Activated B cell treated with CpG ODN at 0.5 μM for 24 hours (primary cell): ENCODE data around the gene DIS3L2. TPM values are rescaled to one million over a fixed set of nuclear protein-coding genes. Genes with fewer than 3 reads are reported as not detected.

Experiments used
- ATAC-seq: fragments of 200-7000 bp; cut with Tn5 transposase; one replicate; pipeline ENCODE4 v1.10.0; 2021; ENCODE audit warnings: low read depth, mild to moderate bottlenecking, moderate library complexity
- CTCF ChIA-PET: fragments of 350-600 bp; sonication (Branson Sonifier 250); formaldehyde crosslinking; loops from one replicate; lab custom pipeline; 2021; ENCODE audit warnings: antibody characterized with exemption; lab: Charles Lee
- POLR2A ChIA-PET: fragments of 350-600 bp; sonication (Branson Sonifier 250); formaldehyde crosslinking; loops from one replicate; lab custom pipeline; 2021; ENCODE audit warnings: antibody characterized with exemption; lab: Charles Lee
- DNase-seq: peaks from one replicate; pipeline ENCODE4 v3.0.0; 2022
- H3K27ac Mint-ChIP-seq: one replicate; pipeline ENCODE4 v1.8.0; 2020; ENCODE audit warnings: mixed read lengths
- H3K27me3 Mint-ChIP-seq: one replicate; pipeline ENCODE4 v1.8.0; 2021; ENCODE audit warnings: mixed read lengths
- H3K36me3 Mint-ChIP-seq: one replicate; pipeline ENCODE4 v1.8.0; 2021; ENCODE audit warnings: low read depth, mixed read lengths
- H3K4me1 Mint-ChIP-seq: one replicate; pipeline ENCODE4 v1.8.0; 2021; ENCODE audit warnings: mixed read lengths
- H3K4me3 Mint-ChIP-seq: one replicate; pipeline ENCODE4 v1.8.0; 2020; ENCODE audit warnings: mild to moderate bottlenecking, mixed read lengths
- H3K9me3 Mint-ChIP-seq: one replicate; pipeline ENCODE4 v1.8.0; 2020; ENCODE audit warnings: mixed read lengths
- intact Hi-C: fragments of 100-400 bp; cut with micrococcal nuclease; formaldehyde crosslinking; loops from one replicate; pipeline ENCODE4 v1.15.1; 2024
- total RNA-seq: library from RNA; stranded (reverse); gene quantifications from 2 replicates; pipeline ENCODE4 v1.2.3, GENCODE V29; 2022
- TF ChIP-seq, protein P1 (sequence below): fragments of 200-600 bp; IDR thresholded peaks from one replicate; pipeline ENCODE4 v1.8.0; 2022; ENCODE audit warnings: antibody characterized with exemption, mild to moderate bottlenecking

DIS3L2 gene
- total RNA-seq, 1 donor from 2014 or later, result 65.9 TPM

DNA sequence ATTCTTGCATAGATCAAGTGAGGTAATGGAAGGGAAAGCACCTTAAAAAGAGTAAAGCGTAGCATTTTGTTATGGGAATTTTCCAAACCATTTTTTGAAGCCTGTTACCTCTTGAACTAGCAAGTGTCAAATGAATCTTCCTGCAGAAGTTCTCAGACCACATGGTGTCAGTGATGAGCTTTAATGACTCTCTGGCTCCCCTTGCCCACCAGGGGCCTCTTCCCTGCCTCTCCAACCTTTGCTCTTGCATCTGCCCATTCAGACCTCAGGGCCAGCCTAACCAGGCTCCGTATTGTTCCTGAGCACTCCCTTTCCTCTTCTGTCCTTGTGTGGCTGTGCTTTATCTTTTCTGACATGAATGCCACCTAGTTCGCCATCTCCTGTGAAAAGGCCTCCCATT lies 155.9 kb downstream of the DIS3L2 start:
- Mint-ChIP-seq H3K4me3 (no peak overlapping the region), H3K36me3 (peaks cover 30% of the 10 kb centered on the region), H3K27me3 (no peaks in the 10 kb centered on the region), H3K4me1 (no peaks in the 10 kb centered on the region), H3K9me3 (no peaks in the 10 kb centered on the region), H3K27ac (no peak overlapping the region)
- TF ChIP-seq, protein P1, sequence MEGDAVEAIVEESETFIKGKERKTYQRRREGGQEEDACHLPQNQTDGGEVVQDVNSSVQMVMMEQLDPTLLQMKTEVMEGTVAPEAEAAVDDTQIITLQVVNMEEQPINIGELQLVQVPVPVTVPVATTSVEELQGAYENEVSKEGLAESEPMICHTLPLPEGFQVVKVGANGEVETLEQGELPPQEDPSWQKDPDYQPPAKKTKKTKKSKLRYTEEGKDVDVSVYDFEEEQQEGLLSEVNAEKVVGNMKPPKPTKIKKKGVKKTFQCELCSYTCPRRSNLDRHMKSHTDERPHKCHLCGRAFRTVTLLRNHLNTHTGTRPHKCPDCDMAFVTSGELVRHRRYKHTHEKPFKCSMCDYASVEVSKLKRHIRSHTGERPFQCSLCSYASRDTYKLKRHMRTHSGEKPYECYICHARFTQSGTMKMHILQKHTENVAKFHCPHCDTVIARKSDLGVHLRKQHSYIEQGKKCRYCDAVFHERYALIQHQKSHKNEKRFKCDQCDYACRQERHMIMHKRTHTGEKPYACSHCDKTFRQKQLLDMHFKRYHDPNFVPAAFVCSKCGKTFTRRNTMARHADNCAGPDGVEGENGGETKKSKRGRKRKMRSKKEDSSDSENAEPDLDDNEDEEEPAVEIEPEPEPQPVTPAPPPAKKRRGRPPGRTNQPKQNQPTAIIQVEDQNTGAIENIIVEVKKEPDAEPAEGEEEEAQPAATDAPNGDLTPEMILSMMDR, result no peak
- ChIA-PET POLR2A (no interaction called here), CTCF (no interaction called here)
- intact Hi-C loops, result no loop called here
- ATAC-seq, result no peak
- no peak for DNase-seq

DNA sequence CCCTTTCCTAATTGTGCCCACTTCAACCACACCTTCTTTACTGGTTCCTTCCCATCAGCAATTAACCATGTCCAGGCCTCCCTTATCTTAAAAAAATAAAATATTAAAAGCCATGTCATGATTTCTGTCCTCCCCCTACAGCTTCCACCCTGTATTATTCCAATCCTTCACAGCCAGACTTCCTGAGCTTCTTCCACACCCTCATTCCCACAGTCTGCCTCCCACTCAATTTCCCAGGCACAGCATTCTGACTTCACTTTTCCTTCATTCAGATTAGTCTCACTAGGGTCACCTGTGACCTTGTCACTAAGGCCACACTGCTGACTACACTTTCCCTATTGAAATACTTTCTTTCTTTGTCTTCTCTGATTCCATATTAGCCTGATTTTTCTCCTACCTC lies 159.4 kb downstream of the DIS3L2 start:
- Mint-ChIP-seq H3K9me3 (no peaks in the 10 kb centered on the region), H3K27me3 (no peaks in the 10 kb centered on the region), H3K27ac (no peak overlapping the region), H3K4me1 (no peaks in the 10 kb centered on the region), H3K4me3 (no peak overlapping the region), H3K36me3 (peaks cover 35% of the 10 kb centered on the region)
- CTCF ChIA-PET, result interaction anchor here (1.8 kb wide), 1 partner anchor 21 kb away, joined by 4 read pairs; no protein-coding TSS in a partner anchor
- no peak for DNase-seq
- POLR2A ChIA-PET, result no interaction called here
- TF ChIP-seq, protein P1, result no peak
- ATAC-seq, result no peak
- intact Hi-C loops, result no loop called here

DNA sequence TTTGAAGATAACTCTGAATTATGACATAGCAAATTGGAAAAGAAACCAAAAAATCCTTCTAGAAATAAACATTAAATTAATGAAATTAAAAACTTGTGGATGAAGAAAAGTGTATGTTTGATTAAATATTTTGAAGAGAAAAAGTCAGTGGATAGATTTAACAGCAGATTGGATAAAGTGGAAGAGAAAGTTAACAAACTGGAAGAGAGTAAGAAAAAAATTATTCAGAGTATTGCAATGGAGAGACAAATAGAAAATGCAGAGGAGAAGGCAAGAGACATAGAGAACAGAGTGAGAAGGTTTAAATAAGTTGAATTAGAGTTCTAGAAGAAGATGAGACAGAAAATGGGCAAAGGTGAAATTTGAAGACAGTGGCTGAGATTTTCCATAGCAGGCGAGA lies 162.8 kb downstream of the DIS3L2 start:
- no peak for ATAC-seq
- H3K36me3 Mint-ChIP-seq, result peaks cover 22% of the 10 kb centered on the region
- TF ChIP-seq, protein P1, result no peak
- CTCF ChIA-PET, result no interaction called here
- no peak overlapping the region for H3K27ac Mint-ChIP-seq
- intact Hi-C loops, result no loop called here
- DNase-seq, result no peak
- H3K27me3 Mint-ChIP-seq, result no peaks in the 10 kb centered on the region
- no peaks in the 10 kb centered on the region for H3K9me3 Mint-ChIP-seq
- POLR2A ChIA-PET, result no interaction called here
- no peaks in the 10 kb centered on the region for H3K4me1 Mint-ChIP-seq
- H3K4me3 Mint-ChIP-seq, result no peak overlapping the region

DNA sequence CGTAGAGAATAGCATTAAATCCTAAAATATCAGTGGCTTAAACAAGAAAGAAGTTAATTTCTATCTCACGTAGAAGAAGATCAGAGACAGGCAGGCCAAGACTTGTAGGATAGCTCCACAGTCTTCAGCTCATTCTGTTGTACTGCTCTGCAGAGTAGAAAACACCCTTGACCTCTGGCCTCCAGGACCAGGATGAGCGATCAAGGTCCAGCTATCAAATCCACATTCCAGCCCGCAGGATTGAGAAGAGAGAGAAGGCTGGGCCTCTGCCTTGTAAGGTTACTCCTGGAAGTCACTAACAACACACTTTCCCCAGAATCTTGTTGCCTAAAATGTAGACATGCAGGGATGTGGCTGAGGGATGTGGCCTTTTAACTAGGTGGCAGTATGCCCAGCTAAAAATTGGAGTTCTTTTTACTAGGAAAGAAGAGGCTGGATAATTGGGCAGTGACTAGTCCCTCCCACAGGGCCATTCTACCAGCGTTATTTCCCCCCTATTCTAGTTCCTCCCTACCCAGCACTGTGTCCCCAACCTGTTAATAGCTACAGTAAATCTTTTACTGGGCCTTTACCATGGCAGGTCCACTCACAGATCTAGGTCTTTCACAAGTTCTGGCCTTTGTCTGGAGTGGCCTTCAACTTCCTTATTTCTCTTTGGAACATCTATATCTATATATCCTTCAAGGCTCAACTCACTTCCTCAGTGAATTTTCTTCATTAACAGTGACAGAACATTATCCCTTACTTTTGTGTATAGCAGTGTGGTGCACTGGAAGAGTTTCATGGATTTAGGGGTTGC lies 165.0 kb downstream of the DIS3L2 start:
- Mint-ChIP-seq H3K27ac (no peak overlapping the region), H3K4me1 (no peaks in the 10 kb centered on the region), H3K9me3 (no peaks in the 10 kb centered on the region), H3K36me3 (peaks cover 29% of the 10 kb centered on the region), H3K4me3 (no peak overlapping the region), H3K27me3 (no peaks in the 10 kb centered on the region)
- TF ChIP-seq, protein P1, result no peak
- CTCF ChIA-PET, result interaction anchor here (0.7 kb wide), 1 partner anchor 15 kb away, joined by 4 read pairs; no protein-coding TSS in a partner anchor
- no peak for DNase-seq
- POLR2A ChIA-PET, result interaction anchor here (0.5 kb wide), 1 partner anchor 160 kb away, joined by 3 read pairs; no protein-coding TSS in a partner anchor
- ATAC-seq, result no peak
- intact Hi-C loops, result no loop called here

DNA sequence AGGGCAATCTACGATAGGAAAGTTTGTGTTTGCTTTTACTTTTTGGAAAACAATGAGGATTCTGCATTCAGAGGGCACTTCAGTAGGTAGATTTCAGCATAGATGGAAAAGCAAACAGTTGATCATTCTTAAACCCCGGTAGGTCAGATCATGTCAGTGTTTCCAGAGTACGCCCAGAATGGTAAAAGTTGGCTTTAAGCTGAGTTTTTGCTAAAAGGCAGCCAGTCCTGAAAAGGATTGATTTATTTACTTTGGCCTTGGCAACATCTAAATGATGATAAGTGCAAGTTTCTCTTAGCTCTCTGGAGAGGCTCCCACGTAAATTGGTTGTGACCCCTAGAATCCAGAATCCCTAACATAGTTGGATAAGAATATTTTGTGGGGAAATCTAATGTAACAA lies 168.0 kb downstream of the DIS3L2 start:
- intact Hi-C loops, result no loop called here
- Mint-ChIP-seq H3K36me3 (peaks cover 45% of the 10 kb centered on the region), H3K9me3 (no peaks in the 10 kb centered on the region), H3K4me1 (no peaks in the 10 kb centered on the region), H3K27ac (no peak overlapping the region), H3K4me3 (no peak overlapping the region), H3K27me3 (no peaks in the 10 kb centered on the region)
- ChIA-PET POLR2A (no interaction called here), CTCF (no interaction called here)
- no peak for DNase-seq
- TF ChIP-seq, protein P1, result no peak
- no peak for ATAC-seq
